LoVo (cell line): ENCODE measurements around the gene IGLL1.
"Not testable (repeated sequence)": the region's sequence is repeated elsewhere in the genome, so short reads cannot be mapped to it uniquely, and the experiment has no call there.

Source experiments
- DNase-seq: peaks from one replicate; pipeline ENCODE4 v3.0.0-alpha.2; 2016; ENCODE audit warnings: low spot score

The IGLL1 gene

DNA sequence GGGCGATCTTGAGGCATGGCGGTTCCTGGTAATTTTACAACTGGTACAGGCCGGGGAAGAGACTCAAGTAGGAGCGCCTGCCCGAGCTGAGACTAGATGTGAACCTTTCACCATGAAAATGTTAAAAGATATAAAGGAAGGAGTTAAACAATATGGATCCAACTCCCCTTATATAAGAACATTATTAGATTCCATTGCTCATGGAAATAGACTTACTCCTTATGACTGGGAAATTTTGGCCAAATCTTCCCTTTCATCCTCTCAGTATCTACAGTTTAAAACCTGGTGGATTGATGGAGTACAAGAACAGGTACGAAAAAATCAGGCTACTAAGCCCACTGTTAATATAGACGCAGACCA, 40.3 kb downstream of the IGLL1 start:
- not testable (repeated sequence) for DNase-seq

DNA sequence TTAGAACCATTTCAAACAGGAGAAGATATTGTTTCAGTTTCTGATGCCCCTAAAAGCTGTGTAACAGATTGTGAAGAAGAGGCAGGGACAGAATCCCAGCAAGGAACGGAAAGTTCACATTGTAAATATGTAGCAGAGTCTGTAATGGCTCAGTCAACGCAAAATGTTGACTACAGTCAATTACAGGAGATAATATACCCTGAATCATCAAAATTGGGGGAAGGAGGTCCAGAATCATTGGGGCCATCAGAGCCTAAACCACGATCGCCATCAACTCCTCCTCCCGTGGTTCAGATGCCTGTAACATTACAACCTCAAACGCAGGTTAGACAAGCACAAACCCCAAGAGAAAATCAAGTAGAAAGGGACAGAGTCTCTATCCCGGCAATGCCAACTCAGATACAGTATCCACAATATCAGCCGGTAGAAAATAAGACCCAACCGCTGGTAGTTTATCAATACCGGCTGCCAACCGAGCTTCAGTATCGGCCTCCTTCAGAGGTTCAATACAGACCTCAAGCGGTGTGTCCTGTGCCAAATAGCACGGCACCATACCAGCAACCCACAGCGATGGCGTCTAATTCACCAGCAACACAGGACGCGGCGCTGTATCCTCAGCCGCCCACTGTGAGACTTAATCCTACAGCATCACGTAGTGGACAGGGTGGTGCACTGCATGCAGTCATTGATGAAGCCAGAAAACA, 40.8 kb downstream of the IGLL1 start:
- peak; percentile 85 for DNase-seq

GRCh38 chr22:23538696-23539030, 41.4 kb downstream of the IGLL1 start:
- DNase-seq: not testable (repeated sequence)

DNA sequence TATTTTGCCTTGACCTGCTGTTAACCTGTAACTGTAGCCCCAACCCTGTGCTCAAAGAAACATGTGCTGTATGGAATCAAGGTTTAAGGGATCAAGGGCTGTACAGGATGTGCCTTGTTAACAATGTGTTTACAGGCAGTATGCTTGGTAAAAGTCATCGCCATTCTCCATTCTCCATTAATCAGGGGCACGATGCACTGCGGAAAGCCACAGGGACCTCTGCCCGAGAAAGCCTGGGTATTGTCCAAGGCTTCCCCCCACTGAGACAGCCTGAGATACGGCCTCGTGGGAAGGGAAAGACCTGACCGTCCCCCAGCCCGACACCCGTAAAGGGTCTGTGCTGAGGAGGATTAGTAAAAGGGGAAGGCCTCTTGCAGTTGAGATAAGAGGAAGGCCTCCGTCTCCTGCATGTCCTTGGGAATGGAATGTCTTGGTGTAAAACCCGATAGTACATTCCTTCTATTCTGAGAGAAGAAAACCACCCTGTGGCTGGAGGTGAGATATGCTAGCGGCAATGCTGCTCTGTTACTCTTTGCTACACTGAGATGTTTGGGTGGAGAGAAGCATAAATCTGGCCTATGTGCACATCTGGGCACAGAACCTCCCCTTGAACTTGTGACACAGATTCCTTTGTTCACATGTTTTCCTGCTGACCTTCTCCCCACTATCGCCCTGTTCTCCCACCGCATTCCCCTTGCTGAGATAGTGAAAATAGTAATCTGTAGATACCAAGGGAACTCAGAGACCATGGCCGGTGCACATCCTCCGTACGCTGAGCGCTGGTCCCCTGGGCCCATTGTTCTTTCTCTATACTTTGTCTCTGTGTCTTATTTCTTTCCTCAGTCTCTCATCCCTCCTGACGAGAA, 42.0 kb downstream of the IGLL1 start:
- DNase-seq: not testable (repeated sequence)

DNA sequence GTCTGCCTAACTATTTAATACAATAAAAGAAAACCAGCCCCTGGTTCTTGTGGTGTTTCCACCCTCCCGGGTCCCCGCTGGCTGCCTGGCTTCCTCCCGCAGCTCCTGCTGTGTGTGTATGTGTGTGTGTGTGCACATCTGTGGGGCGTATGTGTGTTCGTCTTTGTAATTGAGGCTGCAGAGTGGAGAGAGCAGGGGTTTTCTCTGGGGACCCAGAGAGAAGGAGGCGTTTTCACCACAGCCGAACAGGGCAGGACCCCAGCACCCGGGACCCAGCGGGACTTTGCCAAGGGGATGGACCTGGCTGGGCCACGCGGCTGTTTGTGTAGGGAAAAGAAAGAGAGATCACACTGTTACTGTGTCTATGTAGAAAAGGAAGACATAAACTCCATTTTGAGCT, 42.7 kb downstream of the IGLL1 start:
- DNase-seq: no peak

DNA sequence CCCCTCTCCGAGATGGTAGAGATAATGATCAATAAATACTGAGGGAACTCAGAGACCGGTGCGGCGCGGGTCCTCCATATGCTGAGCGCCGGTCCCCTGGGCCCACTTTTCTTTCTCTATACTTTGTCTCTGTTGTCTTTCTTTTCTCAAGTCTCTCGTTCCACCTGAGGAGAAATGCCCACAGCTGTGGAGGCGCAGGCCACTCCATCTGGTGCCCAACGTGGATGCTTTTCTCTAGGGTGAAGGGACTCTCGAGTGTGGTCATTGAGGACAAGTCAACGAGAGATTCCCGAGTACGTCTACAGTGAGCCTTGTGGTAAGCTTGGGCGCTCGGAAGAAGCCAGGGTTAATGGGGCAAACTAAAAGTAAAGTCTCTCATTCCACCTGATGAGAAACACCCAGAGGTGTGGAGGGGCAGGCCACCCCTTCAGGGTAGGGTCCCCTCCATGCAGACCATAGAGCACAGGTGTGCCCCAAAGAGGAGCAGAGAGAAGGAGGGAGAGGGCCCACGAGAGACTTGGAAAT, 43.2 kb downstream of the IGLL1 start:
- no peak for DNase-seq

DNA sequence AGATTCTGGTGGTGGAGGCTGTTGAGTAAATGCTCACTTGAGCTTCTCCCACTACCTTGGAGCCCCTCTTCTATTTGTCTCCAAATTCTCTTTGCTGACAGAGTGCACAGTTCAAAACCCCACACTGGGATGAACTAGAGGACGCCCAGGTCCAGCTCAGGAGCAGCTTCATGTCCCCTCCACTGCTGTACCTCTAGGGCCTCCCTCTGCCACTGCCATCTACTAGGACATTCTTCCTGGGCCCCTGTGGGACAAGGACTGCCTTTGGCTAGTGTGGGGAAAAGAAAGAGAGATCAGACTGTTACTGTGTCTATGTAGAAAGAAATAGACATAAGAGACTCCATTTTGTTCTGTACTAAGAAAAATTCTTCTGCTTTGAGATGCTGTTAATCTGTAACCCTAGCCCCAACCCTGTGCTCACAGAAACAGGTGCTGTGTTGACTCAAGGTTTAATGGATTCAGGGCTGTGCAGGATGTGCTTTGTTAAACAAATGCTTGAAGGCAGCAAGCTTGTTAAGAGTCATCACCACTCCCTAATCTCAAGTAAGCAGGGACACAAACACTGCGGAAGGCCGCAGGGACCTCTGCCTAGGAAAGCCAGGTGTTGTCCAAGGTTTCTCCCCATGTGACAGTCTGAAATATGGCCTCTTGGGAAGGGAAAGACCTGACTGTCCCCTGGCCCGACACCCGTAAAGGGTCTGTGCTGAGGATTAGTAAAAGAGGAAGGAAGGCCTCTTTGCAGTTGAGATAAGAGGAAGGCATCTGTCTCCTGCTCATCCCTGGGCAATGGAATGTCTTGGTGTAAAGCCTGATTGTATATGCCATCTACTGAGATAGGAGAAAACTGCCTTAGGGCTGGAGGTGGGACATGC, 44.1 kb downstream of the IGLL1 start:
- not testable (repeated sequence) for DNase-seq

DNA sequence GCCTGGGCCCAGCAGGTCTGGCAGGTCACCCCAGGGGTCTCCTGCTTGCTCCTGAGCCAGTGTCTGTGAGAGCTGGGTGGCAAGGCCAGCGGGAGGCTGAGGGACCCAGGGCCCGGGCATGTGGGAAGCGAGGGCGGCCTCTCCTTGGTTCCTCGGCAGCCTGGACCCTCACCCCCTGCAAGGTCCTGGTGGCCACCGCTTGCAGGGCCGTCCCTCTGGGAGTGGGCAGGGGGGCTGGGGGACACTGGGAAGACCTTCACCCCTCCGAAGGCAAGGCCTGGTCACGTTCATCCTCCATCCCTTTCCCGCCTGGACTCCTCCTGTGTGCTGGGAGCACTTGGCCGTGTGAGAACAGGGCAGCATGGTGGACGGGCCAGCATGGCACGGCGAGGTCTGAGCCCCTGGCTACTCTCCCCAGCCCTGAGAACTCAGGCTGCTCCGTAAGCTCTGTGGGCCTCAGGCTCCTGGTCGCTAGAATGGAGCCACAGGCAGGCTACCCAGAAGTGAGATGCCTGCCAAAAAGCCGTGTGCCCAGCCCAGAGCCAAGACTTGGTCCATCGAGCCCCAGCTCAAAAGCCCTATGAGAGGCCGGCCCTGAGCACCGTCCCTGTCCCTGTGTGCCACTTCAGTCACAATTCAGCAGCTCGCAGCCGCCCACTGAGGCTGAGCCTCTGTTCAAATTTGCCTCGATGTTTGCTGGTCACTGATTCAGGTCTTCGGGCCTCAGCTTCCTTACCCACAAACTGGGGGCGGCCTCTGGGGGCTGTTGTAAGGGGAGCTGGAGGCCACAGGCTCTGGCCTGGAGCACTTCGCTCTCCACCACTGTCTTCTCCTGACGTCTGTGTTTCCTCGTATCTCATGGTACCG, 45.0 kb downstream of the IGLL1 start:
- no peak for DNase-seq

DNA sequence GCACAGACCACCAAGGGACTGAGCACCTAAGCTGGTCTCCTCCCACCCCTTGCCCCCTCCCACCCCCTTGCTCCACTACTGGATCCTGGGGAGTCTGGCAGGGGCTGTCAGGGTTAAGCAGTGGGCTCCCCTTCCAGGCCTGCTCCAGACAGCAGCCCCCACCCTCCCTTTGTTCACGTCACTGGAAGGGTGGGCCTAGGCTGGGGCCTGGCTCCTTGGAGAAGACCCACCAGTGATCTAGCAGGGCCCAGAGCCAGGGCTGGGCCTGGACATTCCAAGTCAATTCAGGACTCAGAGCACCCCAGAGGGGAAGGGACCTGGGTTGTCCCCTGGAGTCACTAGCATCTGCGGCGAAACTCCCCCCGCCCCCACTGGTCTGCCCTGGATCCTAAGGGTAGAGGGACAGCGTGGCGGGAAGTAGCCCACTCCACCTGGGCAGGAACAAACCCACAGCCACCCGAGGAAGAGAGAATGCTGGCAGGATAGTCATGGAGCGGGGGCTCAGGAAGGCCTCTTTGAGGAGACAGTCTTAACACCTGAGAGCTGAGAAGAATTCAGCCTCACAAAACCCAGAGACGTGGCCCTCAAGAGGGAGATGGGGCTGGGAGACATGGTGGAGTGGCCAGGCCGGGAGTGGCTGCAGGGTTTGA, 45.8 kb downstream of the IGLL1 start:
- no peak for DNase-seq

GRCh38 chr22:23533771-23534191, 46.3 kb downstream of the IGLL1 start:
- no peak for DNase-seq

DNA sequence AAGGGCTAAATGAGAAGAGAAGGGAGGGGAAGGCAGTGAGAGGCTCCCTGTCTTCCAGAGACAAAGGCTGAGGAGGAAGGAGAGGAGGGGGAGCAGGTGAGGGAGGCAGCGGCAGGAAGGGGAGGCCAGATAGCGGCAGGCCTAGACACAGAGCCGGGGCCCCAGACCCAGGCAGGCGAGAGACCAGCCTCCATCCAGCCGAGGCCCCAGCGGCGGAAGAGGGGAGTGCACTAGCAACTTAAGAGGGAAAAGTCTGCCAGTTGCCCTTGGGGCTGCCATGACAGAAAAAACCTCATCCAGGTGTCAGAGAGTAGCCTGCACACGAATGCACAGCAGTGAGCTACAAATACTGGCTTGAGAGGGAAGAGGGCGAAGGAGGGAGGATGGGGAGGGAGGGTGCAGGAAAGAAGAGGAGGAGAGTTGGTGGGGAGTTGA, 46.7 kb downstream of the IGLL1 start:
- DNase-seq: no peak

- DNase-seq: no peak
Observed at GRCh38 chr22:23532731-23533130, 47.4 kb downstream of the IGLL1 start.

GRCh38 chr22:23531966-23532705, 48.0 kb downstream of the IGLL1 start:
- no peak for DNase-seq

GRCh38 chr22:23531283-23531956, 48.7 kb downstream of the IGLL1 start:
- no peak for DNase-seq

- DNase-seq: no peak
Observed at GRCh38 chr22:23530766-23531282, 49.3 kb downstream of the IGLL1 start.

DNA sequence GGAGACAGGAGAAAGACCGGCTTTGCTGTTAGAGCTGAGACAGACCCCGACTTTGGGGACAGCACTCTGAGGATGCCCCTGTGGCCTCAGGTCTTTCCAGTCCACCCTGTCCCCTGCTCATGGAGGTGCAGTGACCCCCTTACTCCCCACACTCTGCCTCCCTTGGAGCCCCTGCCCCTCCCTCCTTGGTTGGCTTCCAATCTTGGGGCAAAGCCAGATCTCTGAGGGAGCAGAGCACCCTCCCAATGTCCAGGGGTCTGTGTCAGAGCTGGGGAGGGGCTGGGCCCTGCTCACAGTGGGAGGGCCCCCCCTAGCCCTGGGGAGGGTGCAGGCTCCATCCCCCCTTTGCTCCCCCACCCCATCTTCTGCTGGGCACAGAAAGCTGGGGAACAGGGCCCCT, 50.0 kb downstream of the IGLL1 start:
- DNase-seq: no peak

GRCh38 chr22:23529166-23530103, 50.7 kb downstream of the IGLL1 start:
- no peak for DNase-seq
